ENCODE measurements around the gene TJP2.
"Not testable (repeated sequence)": the region's sequence is repeated elsewhere in the genome, so short reads cannot be mapped to it uniquely, and the experiment has no call there.

TJP2 gene

DNA sequence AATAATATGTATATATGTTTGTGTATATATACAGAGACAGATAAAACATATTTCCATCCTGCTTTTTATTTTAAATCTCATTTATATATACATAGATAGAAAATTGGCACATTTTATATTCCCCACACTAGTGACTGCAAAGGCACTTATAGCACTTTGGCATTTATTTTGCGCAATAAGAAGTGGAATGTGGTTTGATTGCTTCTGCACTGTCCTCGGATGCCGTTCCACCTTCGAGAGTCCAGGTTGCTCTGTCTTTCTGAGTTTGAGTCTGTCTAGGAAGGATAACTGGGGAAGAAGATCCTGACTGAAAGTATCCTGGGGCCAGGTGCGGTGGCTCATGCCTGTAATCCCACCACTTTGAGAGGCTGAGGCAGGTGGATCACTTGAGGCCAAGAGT, 84.5 kb downstream of the TJP2 start:
- no peak overlapping the region for H3K4me3 ChIP-seq (ENCODE audit: low read depth, low read length)
- no peak for DNase-seq (ENCODE audit: low read depth)

DNA sequence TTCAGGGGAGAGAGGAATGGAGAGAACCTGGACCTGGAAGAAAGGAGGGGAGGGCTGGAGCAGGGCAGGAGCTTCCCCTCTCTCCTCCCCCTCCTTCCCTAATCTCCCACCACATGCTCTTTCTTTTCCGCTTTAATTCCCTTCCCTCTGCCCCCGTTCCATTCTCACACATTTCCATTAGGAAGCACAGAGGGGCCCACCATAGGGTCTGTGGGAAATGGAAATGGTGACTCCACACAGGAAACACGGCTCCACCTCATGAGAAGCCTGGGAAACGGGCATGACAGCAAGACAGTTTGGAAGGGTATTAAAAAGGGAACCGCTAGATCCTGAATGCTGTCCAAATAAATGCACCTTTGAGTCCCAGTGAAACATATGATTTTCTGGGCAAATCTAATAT, 86.1 kb downstream of the TJP2 start:
- DNase-seq (ENCODE audit: low read depth): no peak
- H3K4me3 ChIP-seq (ENCODE audit: low read depth, low read length): no peak overlapping the region

DNA sequence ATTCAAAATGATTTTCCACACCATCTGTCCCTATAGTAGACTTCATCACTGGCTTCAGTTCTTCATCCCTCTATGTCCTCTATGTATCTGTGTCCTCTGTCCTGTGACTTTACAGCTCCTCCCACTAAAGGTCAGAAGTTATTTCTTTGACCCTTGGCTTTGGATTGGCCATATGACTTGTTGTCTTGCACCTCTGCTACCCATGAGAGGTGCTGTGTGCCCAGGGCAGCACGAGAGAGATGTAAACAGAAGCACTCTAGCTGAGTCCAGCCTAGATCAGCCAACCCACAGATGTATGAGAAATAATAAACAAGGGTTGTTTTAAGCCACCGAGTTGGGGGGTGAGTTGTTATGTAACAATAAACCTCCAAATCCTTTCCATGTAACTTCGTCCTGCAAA, 87.6 kb downstream of the TJP2 start:
- H3K4me3 ChIP-seq (ENCODE audit: low read depth, low read length): no peak overlapping the region
- no peak for DNase-seq (ENCODE audit: low read depth)

DNA sequence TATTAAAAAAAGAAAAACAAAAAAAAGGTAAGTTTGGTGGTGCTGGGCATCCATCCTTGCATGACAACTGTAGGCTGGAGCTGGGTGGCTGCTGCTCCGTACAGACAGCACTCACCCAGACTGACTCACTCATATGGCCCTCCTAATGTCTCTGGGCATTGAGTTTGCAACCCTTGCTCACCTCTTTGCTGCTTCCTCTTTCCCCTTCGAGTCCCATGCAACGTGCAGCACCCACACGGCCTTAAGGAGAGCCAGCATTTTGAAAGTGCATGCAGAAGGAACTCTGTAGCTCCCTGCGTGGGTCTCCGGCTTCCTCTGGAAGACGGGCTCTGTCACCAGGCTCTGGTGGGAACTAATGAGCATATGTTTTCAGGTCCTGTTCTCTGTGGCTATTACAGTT, 90.4 kb downstream of the TJP2 start:
- no peak overlapping the region for H3K4me3 ChIP-seq (ENCODE audit: low read depth, low read length)
- no peak for DNase-seq (ENCODE audit: low read depth)

DNA sequence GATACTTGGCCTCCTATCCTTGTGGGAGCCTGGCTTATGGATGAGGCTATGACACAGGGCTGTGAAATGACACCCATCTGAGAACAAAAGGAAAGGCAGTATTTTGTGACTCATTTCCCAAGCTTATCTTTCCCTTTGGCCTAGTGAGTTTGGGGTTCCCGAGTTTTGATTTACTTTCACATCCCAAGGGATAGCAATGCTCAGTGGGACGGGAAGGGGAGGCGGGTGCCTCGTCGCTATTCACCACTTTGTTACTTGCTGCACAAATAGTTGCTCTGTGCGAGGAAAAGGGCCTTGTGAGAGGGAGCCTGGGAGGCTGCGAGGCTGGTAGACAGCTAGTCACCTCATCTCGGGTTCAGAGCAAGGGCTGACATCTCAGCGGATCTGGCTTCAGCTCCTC, 91.8 kb downstream of the TJP2 start:
- DNase-seq (ENCODE audit: low read depth): no peak
- H3K4me3 ChIP-seq (ENCODE audit: low read depth, low read length): no peak overlapping the region

DNA sequence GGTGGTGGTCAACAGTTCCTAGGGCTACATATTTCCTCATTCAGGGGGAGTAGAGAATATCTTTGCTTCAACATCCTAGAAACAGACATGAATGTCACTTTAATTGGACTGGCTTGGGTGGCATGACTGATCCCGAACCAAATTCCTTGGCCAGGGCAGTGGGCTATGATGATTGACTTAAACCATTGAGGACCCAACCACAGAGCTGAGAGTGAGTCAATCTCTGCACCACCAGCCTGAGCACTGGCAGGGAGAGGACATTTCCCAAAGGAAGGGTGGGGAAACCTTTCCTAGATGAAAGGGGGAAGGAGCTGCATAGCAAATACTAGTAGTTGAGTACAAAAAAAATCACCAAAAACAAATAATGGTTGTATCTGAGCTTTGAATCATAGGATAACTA, 98.1 kb downstream of the TJP2 start:
- DNase-seq (ENCODE audit: low read depth): no peak

DNA sequence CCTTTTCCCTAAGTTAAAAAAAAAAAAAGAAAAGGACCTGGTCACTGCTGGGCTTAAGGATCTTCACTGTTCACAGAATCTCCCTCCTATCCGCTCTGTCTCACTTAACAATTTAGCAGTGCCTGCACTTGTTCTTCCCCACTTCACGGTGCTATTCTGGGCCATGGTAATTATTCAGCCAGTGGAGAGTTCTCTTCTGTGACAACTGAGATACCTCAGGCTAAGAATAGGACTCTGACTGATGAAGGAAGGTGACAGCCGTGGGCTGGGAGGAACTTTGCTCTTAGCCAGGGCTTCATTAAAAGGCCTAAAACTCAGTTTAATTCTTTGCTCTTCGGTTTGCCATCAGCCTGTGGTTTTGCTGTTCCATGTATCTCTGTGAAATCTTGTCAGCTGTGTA, 99.1 kb downstream of the TJP2 start:
- no peak overlapping the region for H3K4me3 ChIP-seq (ENCODE audit: low read depth, low read length)
- no peak for DNase-seq (ENCODE audit: low read depth)

More for the DNA sequence above, 98.1 kb downstream of the TJP2 start:
- H3K4me3 ChIP-seq (ENCODE audit: low read depth, low read length): no peak overlapping the region

DNA sequence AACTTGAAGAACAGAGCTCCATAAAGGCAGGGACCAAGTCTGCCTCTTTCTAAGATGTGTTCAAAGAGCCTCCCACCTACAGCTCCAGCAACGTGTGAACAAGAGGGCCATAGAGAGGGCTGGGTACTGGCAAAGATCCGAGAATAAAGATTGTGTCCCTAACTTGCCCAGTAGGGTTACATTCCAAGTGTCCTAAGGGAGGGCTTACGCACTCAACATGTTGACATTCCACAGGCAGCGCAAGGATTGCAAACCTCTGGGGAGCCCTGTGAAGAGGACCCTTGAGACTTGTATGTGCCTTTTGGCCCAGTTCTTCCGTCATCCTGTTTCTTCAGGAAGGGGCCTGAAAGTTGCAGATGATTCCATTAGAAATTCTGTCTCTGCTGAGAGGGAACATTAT, 102.7 kb downstream of the TJP2 start:
- H3K4me3 ChIP-seq (ENCODE audit: low read depth, low read length): no peak overlapping the region
- DNase-seq (ENCODE audit: low read depth): peak; percentile 5

DNA sequence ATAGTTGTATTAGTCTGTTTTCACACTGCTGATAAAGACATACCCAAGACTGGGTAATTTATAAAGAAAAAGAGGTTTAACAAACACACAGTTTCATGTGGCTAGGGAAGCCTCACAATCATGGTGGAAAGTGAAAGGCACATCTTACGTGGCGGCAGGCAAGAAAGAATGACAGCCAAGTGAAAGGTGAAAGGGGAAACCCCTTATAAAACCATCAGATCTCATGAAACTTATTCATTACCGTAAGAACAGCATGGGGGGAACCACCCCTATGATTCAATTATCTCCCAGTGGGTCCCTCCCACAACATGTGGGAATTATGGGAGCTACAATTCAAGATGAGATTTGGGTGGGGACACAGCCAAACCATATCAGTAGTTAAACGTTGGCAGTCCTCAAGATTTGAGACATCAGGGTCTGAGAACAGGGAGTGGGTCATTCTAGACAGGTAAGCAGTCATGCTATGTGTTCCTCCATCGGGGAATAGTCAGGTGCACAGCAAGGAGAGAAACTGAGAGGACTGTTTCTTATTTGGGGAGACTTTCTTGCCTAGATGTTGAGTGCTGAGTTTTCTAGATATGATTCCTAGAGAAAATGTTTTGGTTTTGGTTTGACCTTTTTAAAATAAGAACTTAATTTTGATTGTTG, 105.1 kb downstream of the TJP2 start:
- no peak overlapping the region for H3K4me3 ChIP-seq (ENCODE audit: low read depth, low read length)
- no peak for DNase-seq (ENCODE audit: low read depth)

DNA sequence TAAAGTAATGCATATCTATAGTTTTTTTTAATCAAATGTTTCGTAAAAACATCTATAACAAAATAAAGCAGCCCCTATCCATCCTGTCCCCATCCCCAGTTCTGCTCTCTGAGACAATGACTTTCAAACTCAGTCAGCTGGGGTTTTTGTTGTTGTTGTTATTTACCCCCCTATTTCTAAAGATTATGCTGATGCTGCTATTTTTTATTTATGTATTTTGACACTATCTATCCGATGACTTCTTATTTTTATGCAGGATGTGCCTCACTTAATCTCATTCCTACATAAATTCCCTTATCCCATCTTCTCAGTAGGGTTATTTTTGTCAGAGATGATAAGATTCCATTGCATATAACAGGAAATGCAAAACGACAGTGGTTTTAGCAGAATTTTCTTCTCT, 105.7 kb downstream of the TJP2 start:
- DNase-seq (ENCODE audit: low read depth): no peak
- H3K4me3 ChIP-seq (ENCODE audit: low read depth, low read length): no peak overlapping the region

DNA sequence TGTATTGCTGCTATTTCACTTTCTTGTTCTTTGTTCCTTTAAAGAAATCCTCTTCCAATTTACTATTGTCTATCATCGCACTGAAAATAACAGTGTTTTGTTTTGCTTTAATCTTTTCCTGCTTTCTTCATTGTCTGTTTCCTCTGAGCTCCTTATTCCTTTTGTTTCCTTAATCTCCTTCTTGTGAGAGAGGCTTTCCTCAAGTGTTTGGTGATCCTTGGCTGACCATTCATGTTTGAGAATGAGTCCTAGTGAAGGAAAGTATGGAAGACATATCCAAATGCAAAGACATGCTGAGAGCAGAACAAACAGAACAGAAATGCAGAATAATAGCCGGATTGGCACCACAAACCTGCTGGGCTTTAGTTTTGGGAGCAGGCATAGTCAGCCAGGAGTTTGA, 108.9 kb downstream of the TJP2 start:
- DNase-seq (ENCODE audit: low read depth): no peak

DNA sequence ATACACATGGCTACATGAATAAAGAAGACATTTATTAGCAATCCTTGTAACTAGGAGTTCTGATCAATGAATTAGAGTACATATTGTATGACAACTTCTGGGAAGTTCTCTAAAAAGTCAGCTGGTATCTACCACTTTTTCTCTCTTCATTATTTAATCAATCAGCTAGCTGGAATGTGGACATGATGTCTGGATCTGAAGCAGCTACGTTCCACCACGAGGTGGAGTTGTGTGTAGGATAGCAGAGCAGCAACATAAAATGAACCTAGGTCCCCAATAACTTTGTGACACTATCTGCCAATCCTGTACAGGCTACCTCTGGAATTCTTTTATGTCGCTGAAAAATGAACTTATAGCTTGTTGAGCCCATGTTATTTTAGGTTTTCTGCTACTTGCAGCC, 118.0 kb downstream of the TJP2 start:
- DNase-seq (ENCODE audit: low read depth): no peak
- H3K4me3 ChIP-seq (ENCODE audit: low read depth, low read length): no peak overlapping the region

More for the DNA sequence above, 108.9 kb downstream of the TJP2 start:
- no peak overlapping the region for H3K4me3 ChIP-seq (ENCODE audit: low read depth, low read length)

DNA sequence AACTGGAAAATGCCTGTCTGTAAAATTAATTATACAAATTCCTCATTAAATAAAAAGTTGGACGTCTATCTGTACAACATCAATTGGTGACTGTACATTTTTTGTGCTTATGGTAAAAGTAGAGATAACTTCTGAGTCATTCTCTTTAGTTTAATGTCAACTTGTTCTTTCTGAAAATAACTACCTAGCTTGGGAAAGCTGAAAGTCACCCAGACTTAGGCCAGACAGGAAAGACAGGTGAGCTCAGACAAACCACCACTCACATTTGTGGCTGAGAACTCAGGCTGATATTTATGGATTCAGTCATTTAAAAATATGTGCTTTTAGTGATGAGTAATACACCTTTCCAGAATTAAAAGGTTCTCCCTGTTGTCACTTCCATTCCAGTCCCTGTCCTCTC, 119.1 kb downstream of the TJP2 start:
- no peak overlapping the region for H3K4me3 ChIP-seq (ENCODE audit: low read depth, low read length)
- DNase-seq (ENCODE audit: low read depth): no peak

DNA sequence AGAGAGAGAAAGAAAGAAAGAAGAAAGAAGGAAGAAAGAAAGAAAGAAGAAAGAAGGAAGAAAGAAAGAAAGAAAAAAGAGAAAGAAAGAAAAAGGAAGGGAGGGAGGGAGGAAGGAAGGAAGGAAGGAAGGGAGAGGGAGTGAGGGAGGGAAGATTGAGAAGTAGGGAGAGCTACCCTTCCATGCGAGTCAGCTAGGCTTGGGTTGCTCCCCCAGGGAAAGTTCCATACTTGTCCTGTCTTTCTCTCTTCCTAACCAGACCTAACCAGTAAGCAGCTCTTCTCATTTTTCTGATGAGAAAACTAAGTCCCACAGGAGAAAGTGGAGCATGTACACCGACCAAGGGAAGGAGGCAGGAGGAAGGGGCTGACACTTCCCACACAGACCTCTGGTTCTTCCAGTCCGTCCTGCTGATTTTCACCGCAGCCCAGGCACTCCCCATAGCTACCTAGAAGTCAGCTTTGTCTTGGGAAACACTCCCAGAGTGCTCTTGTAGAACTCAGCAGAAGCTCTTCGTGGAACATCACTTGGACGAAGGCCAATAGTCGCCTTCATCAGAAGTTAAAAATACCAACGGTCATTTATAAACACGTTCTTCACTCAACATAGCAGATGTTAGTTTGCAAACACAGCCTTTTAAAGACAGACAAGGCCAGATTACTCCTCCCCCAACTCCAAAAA, 121.9 kb downstream of the TJP2 start:
- no peak overlapping the region for H3K4me3 ChIP-seq (ENCODE audit: low read depth, low read length)
- DNase-seq (ENCODE audit: low read depth): no peak

DNA sequence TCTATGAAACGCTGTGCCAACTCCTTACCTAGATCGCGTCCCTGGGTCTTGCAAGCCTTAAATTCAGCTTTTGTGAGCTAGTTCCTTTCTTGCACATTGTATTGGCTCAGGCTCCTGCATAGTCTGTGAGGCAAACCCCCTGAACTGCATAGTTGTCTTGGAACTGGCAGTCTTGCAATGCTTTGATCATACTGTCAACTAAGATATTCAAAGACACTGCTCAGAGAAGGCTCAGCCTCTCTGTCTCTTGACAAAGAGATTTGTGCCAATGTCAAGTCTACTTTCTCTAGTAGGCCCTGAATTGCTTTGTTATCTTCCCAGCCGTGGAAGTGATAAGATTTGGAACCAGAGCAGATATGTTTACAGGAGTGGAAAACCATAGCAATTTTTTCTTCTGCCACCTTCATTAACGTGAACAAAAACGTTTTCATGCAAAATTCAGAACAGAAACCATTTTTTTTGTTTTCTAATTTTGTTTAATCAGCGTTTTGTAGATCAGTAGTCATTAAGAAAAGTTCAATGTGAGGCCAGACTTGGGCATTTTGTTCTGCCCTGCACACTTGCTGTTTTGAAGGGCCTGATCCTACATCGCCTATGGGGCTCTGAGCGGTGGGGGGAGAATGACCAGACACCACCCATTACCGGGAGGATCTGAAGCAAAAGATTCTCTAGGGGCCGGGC, 123.4 kb downstream of the TJP2 start:
- no peak for DNase-seq (ENCODE audit: low read depth)

DNA sequence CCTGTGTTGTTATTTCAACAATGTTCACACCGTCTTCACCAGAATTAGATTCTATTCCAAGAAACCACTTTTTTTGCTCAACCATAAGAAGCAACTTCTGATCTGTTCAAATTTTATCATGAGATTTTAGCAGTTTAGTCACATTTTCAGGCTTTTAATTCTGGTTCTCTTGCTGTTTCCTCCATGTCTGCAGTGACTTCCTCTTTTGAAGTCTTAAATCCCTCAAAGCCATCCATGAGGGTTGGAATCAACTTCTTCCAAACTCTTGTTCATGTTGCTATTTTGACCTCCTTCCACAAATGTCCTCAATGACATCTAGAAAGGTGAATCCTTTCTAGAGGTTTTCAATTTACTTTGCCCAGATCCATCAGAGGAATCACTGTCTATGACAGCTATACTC, 125.2 kb downstream of the TJP2 start:
- DNase-seq (ENCODE audit: low read depth): no peak
- H3K4me3 ChIP-seq (ENCODE audit: low read depth, low read length): no peak overlapping the region

More for the DNA sequence above, 123.4 kb downstream of the TJP2 start:
- H3K4me3 ChIP-seq (ENCODE audit: low read depth, low read length): no peak overlapping the region

DNA sequence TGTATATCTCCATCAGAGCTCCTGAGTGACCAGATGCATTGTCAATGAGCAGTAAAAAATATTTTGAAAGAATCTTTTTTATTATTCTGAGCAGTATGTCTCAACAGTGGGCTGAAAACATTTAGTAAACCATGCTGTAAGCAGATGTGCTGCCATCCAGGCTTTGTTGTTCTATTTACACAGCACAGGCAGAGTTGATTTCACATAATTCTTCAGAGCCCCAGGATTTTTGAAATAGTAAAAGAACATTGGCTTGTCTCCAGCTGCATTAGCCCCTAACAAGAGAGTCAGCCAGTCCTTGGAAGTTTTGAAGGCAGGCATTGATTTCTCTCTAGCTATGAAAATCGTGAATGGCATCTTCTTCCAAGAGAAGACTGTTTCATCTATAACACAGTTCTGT, 125.7 kb downstream of the TJP2 start:
- no peak overlapping the region for H3K4me3 ChIP-seq (ENCODE audit: low read depth, low read length)
- DNase-seq (ENCODE audit: low read depth): no peak

DNA sequence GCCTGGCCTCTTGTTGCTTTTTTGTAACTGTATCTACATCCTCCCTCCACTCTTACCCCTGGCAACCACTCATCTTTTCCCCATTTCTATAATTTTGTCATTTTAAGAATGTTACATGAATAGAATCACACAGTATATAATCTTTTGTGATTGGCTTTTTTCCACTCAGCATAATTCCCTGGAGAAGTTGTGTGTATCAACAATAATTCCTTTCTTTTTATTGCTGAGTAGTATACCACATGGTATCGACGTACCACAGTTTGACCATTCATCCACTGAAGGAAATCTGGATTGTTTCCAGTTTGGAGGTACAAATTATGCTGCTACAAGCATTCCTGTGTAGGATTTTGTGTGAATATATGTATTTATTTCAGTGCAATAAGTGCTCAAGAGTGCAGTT, 129.3 kb downstream of the TJP2 start:
- no peak for DNase-seq (ENCODE audit: low read depth)
- H3K4me3 ChIP-seq (ENCODE audit: low read depth, low read length): no peak overlapping the region

DNA sequence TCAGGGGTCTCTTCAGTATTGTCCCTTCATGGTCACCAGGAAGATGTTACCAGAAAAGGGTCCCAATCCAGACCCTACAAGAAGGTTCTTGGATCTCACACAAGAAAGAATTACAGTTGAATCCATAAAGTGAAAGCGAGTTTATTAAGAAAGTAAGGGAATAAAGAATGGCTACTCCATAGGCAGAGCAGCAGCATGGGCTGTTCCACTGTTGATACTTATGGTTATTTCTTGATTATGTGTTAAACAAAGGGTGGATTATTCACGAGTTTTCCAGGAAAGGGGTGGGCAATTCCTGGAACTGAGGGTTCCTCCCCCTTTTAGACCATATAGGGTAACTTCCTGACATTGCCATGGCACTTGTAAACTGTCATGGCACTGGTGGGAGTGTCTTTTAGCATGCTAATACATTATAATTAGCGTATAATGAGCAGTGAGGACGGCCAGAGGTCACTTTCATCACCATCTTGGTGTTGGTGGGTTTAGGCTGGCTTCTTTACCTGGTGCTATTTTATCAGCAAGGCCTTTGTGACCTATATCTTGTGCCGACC, 132.9 kb downstream of the TJP2 start:
- not testable (repeated sequence) for H3K4me3 ChIP-seq (ENCODE audit: low read depth, low read length); DNase-seq (ENCODE audit: low read depth)

DNA sequence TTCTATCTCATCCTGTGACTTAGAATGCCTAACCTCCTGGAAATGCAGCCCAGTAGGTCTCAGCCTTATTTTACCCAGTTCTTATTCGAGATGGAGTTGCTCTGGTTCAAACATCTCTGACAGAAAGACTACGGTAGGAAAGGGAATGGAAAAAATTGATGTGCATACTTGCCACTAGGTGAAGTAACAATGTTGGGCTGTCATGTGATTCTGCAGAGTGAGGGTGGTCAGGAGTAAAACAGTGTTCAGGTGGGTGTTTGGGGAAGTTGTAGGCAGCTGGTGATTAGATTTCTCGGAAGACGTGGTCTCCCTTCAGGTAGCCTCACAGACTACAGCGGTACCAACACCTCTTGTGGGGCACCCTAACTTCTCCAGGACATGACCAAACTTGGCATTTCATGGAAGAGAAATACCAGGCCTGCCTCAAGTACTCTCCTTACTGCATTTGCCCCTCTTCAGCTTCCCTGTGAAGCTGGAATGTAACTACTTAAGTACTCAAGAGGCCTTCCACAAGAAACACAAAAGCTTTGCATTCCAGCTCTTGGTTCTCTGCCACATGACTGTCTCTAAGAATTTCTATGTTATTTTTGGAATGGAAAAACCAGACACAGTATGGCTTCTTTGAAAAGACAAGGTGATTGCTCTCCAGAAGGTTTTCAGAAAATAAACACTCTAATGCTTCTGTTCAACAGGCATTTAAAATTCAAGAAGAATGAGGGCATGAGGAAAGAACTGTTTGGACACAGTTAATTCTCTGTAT, 133.5 kb downstream of the TJP2 start:
- peak; percentile 25 for DNase-seq (ENCODE audit: low read depth)
- no peak overlapping the region for H3K4me3 ChIP-seq (ENCODE audit: low read depth, low read length)

All from skeletal muscle cell (primary cell).